Measurements from ENCODE around the gene TRAK2.

DNA sequence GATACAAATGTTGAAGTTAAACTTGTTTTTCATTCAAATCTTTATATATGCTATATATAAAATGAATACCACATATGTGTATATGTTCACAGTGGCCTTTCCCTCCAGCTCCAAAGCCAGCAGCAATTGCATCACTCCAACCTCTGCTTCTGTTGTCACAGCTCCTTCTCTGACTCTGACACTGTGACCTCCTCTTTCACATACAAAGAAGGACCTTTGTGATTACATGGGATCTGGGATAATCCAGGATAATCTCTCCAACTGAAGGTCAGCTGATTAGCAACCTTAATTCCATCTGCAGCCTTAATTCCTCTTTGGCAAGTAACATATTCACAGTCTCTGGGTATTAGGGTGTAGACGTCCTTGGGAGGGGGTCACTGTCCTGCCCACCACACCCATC, 102.5 kb downstream of the TRAK2 start:
- TF ChIP-seq POLR2A (IDR thresholded peaks at IDR 0.05; ENCODE audit: low read length) (no peak), GATA1 (IDR thresholded peaks at IDR 0.05; ENCODE audit: low read depth, low read length) (no peak)

Measured in erythroblast (primary cell).